PFSK-1 (cell line): ENCODE results near the gene GMCL2.

Experiments
- FOXP2 ChIP-seq: optimal IDR thresholded peaks from 2 replicates; pipeline ENCODE3; 2011; ENCODE audit warnings: borderline replicate concordance, control low read depth, inconsistent platforms; ENCODE audit not compliant: insufficient read depth; ENCODE audit errors: extremely low read length, extremely low read depth
- POLR2AphosphoS5 ChIP-seq: IDR thresholded peaks from 2 replicates; pipeline ENCODE4 v1.6.1; 2012; ENCODE audit warnings: low read depth, mild to moderate bottlenecking, control low read depth, low read length, moderate library complexity
- REST ChIP-seq, 2 experiments: IDR thresholded peaks; 2 replicates each; pipeline versions ENCODE4 v1.6.1 to v1.8.0; 2011 to 2012; ENCODE audit warnings: low read depth in 2 of 2, low read length in 2 of 2, control low read depth in 1 of 2, inconsistent platforms in 1 of 2, mild to moderate bottlenecking in 1 of 2, moderate library complexity in 1 of 2; ENCODE audit not compliant: insufficient read depth in 1 of 2
- SIN3A ChIP-seq: IDR thresholded peaks from 2 replicates; pipeline ENCODE4 v1.6.1; 2012; ENCODE audit warnings: mild to moderate bottlenecking, low read length, moderate library complexity, borderline replicate concordance; ENCODE audit not compliant: insufficient read depth
- TAF1 ChIP-seq: IDR thresholded peaks from 2 replicates; pipeline ENCODE4 v1.6.1; 2012; ENCODE audit warnings: low read length, control low read depth, borderline replicate concordance; ENCODE audit not compliant: insufficient read depth

The GMCL2 gene

GRCh38 chr5:178196986-178197385 is 9.8 kb upstream of the GMCL2 start:
- no peak for TF ChIP-seq REST (IDR thresholded peaks at IDR 0.05; ENCODE audit: insufficient read depth in 1 of 2, low read depth in 2 of 2, low read length in 2 of 2)
- TF ChIP-seq FOXP2 = no peak
- TF ChIP-seq POLR2AphosphoS5 = no peak
- no peak for TF ChIP-seq TAF1
- no peak for TF ChIP-seq SIN3A

GRCh38 chr5:178196281-178196812 is 9.2 kb upstream of the GMCL2 start:
- TF ChIP-seq POLR2AphosphoS5 (no peak), SIN3A (no peak), FOXP2 (no peak), TAF1 (no peak)

- TF ChIP-seq FOXP2 (no peak), POLR2AphosphoS5 (no peak), TAF1 (no peak), REST (IDR thresholded peaks at IDR 0.05; ENCODE audit: insufficient read depth in 1 of 2, low read depth in 2 of 2, low read length in 2 of 2) (no peak), SIN3A (no peak)
Observed at GRCh38 chr5:178194026-178194425, 6.9 kb upstream of the GMCL2 start.

- no peak for TF ChIP-seq FOXP2
- no peak for TF ChIP-seq POLR2AphosphoS5
- no peak for TF ChIP-seq SIN3A
Observed at GRCh38 chr5:178193251-178193809, 6.2 kb upstream of the GMCL2 start.

- TF ChIP-seq TAF1 (no peak), POLR2AphosphoS5 (no peak), REST (IDR thresholded peaks at IDR 0.05; ENCODE audit: insufficient read depth in 1 of 2, low read depth in 2 of 2, low read length in 2 of 2) (no peak), SIN3A (no peak), FOXP2 (no peak)
Observed at GRCh38 chr5:178192787-178193186, 5.6 kb upstream of the GMCL2 start.

GRCh38 chr5:178192244-178192643 is 5.1 kb upstream of the GMCL2 start:
- TF ChIP-seq FOXP2 = no peak
- TF ChIP-seq REST (IDR thresholded peaks at IDR 0.05; ENCODE audit: insufficient read depth in 1 of 2, low read depth in 2 of 2, low read length in 2 of 2) = no peak
- TF ChIP-seq POLR2AphosphoS5 = no peak
- no peak for TF ChIP-seq TAF1
